GM06990 (cell line): ENCODE results near the gene IFRD2.

ENCODE experiments used
- DNase-seq: peaks from one replicate; pipeline ENCODE4 v3.0.0-alpha.2; 2011; ENCODE audit not compliant: insufficient read length; ENCODE audit errors: extremely low read depth
- H3K27me3 ChIP-seq: replicated peaks from 2 replicates; pipeline ENCODE4 v1.6.0; 2011; ENCODE audit warnings: low read length; ENCODE audit not compliant: control insufficient read depth, insufficient read depth
- H3K36me3 ChIP-seq: 2 replicates; pipeline ENCODE4 v1.5.1; 2011; ENCODE audit warnings: low read length; ENCODE audit not compliant: control insufficient read depth, insufficient read depth
- H3K4me3 ChIP-seq: replicated peaks from 2 replicates; pipeline ENCODE4 v1.5.1; 2011; ENCODE audit warnings: low read depth, mild to moderate bottlenecking, control low read depth, low read length
- CTCF ChIP-seq: IDR thresholded peaks from 2 replicates; pipeline ENCODE4 v1.5.1; 2011; ENCODE audit warnings: low read length, control low read depth, mild to moderate bottlenecking, inconsistent platforms; ENCODE audit not compliant: insufficient read depth, poor library complexity, severe bottlenecking

The IFRD2 gene

DNA sequence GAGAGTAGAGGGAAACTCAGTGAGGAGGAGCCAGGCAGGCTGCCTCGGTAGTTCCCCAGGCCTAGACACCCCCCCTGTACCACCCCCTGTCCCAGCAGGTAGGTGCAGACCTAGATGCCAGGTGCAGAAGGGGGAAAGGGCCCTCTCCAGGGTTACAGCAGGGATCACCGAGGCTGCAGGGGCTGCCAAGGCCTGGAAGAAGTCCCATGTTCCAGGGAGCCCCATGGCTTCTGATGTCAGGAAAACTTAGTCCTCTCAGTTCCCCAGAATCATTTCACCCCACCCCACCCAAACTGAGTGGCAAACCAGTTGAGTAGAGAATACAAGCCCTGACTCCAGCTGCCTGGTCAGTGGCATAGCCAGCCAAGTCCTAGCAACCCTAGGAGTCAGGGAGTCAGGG, 30.7 kb downstream of the IFRD2 start:
- no peak for TF ChIP-seq CTCF
- H3K36me3 ChIP-seq: peaks cover 20% of the 10 kb centered on the region
- H3K27me3 ChIP-seq: no peaks in the 10 kb centered on the region
- no peak overlapping the region for H3K4me3 ChIP-seq
- no peak for DNase-seq

GRCh38 chr3:50260942-50261441, 31.2 kb downstream of the IFRD2 start:
- H3K4me3 ChIP-seq: no peak overlapping the region
- no peak for TF ChIP-seq CTCF
- H3K27me3 ChIP-seq: no peaks in the 10 kb centered on the region
- no peak for DNase-seq
- H3K36me3 ChIP-seq: peaks cover 24% of the 10 kb centered on the region

DNA sequence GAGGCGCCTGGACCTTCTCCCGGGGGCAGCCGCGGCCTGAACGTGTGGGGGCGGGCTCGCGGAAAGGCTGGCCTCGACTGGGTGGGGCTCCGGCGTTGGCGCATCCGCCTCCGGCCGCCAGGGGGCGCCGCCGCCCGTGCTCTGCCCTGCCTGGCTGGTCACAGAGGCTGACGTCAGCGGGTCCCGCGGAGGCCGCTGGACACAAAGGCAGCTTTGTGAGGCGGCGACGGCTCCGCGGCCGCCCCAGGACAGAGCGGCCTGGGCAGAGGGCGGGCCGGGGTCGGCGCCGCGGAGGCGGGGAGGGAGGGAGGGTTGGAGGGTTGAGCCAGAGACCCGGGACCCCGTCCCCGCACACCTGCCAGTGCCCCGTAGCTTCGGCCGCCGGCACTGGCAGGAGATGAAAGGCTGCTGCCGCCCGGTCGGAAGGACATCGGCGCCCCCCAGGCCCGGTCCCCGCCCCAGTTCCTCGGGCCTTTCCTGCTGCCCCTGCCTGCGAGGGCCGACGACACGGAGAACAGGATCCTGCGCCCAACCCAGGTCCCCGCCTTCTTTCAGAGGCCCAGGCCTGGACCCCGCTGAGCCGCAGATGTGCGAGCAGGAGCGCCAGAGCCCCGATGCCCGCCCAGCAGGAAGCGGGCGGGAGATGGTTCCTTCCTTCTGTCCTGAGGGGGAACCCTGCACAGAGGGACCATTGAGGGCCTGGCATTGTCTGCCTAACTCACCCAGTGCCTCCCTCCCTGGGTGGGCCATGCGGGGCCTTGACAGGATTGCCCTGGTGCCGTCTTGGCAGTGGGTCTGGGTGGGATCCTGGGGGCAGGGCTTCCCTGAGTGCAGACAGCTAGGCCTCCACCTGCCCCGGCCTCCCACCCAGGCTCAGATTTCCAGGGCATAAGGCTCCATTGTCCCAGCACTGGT, 31.9 kb downstream of the IFRD2 start:
- peak; percentile 89 for DNase-seq
- peak; percentile 69 for TF ChIP-seq CTCF
- H3K27me3 ChIP-seq: no peaks in the 10 kb centered on the region

GRCh38 chr3:50259432-50260026, 32.7 kb downstream of the IFRD2 start:
- no peak for DNase-seq
- Histone ChIP-seq H3K36me3 (peaks cover 33% of the 10 kb centered on the region), H3K4me3 (no peak overlapping the region), H3K27me3 (no peaks in the 10 kb centered on the region)
- TF ChIP-seq CTCF: no peak

More for the DNA sequence above, 31.9 kb downstream of the IFRD2 start:
- Histone ChIP-seq H3K36me3 (peaks cover 27% of the 10 kb centered on the region), H3K4me3 (peak overlapping the region; percentile 59)

GRCh38 chr3:50258979-50259378, 33.2 kb downstream of the IFRD2 start:
- peaks cover 38% of the 10 kb centered on the region for H3K36me3 ChIP-seq
- no peak for TF ChIP-seq CTCF

More at GRCh38 chr3:50258979-50259378, 33.2 kb downstream of the IFRD2 start:
- DNase-seq: no peak
- H3K4me3 ChIP-seq: no peak overlapping the region
- no peaks in the 10 kb centered on the region for H3K27me3 ChIP-seq
